RPMI7951 (cell line): ENCODE data around the gene STK24. TPM values are rescaled to one million over a fixed set of nuclear protein-coding genes. Genes with fewer than 3 reads are reported as not detected.
"Not testable (repeated sequence)": the region's sequence is repeated elsewhere in the genome, so short reads cannot be mapped to it uniquely, and the experiment has no call there.

ENCODE experiments used
- DNase-seq: peaks from one replicate; pipeline ENCODE4 v3.0.0-alpha.2; 2012; ENCODE audit warnings: low read depth
- total RNA-seq: library from RNA; depleted of rRNA; stranded (reverse); fragments of >200 nt; shearing (Covaris generic); gene quantifications from 2 replicates; pipeline ENCODE4 v1.2.3, GENCODE V29; 2014; rRNA removed

The STK24 gene
- total RNA-seq, result 74.9 and 92.5 TPM in 2 replicates

GRCh38 chr13:98576963-98577835, at the start of gene STK24:
TSS of gene STK24 (minus strand) at chr13:98577107. CDS start at chr13:98576786, 321 bp downstream.
- DNase-seq, result peak; percentile 81

GRCh38 chr13:98626298-98626935, 49.5 kb upstream of the STK24 start:
- DNase-seq, result peak; percentile 17

- not testable (repeated sequence) for DNase-seq
These were observed 47.7 kb upstream of the STK24 start for GRCh38 chr13:98624589-98624988.

- no peak for DNase-seq
These were observed 46.0 kb upstream of the STK24 start for GRCh38 chr13:98622931-98623331.

GRCh38 chr13:98619556-98619955, 42.6 kb upstream of the STK24 start:
- DNase-seq, result no peak

GRCh38 chr13:98615595-98615994, 38.7 kb upstream of the STK24 start:
- not testable (repeated sequence) for DNase-seq

- no peak for DNase-seq
These were observed 36.7 kb upstream of the STK24 start for GRCh38 chr13:98613591-98613990.

- no peak for DNase-seq
These were observed 32.8 kb upstream of the STK24 start for GRCh38 chr13:98609756-98610155.

- no peak for DNase-seq
These were observed 29.4 kb upstream of the STK24 start for GRCh38 chr13:98606296-98606695.

GRCh38 chr13:98599502-98600328, 22.8 kb upstream of the STK24 start:
- DNase-seq, result no peak

GRCh38 chr13:98598043-98598442, 21.1 kb upstream of the STK24 start:
- DNase-seq, result peak; percentile 38

- no peak for DNase-seq
These were observed 18.2 kb upstream of the STK24 start for GRCh38 chr13:98595134-98595533.

- DNase-seq, result no peak
These were observed 15.4 kb upstream of the STK24 start for GRCh38 chr13:98592362-98592732.

GRCh38 chr13:98591721-98592361, 14.9 kb upstream of the STK24 start:
- no peak for DNase-seq

- DNase-seq, result not testable (repeated sequence)
These were observed 13.6 kb upstream of the STK24 start for GRCh38 chr13:98590471-98590870.

- not testable (repeated sequence) for DNase-seq
These were observed 12.6 kb upstream of the STK24 start for GRCh38 chr13:98589516-98589915.

- DNase-seq, result no peak
These were observed 9.8 kb upstream of the STK24 start for GRCh38 chr13:98586400-98587345.

GRCh38 chr13:98585946-98586345, 9.0 kb upstream of the STK24 start:
- DNase-seq, result no peak

- no peak for DNase-seq
These were observed 8.5 kb upstream of the STK24 start for GRCh38 chr13:98585398-98585754.

GRCh38 chr13:98584668-98585397, 7.9 kb upstream of the STK24 start:
- DNase-seq, result peak; percentile 14
